ENCODE results near the gene RPL7A. TPM values are rescaled to one million over a fixed set of nuclear protein-coding genes. Genes with fewer than 3 reads are reported as not detected.
"Not testable (repeated sequence)": the region's sequence is repeated elsewhere in the genome, so short reads cannot be mapped to it uniquely, and the experiment has no call there.

The RPL7A gene
- total and polyA plus RNA-seq, 5 donors from 2014 or later: 747 to 1,813 (median 1,059) TPM

DNA sequence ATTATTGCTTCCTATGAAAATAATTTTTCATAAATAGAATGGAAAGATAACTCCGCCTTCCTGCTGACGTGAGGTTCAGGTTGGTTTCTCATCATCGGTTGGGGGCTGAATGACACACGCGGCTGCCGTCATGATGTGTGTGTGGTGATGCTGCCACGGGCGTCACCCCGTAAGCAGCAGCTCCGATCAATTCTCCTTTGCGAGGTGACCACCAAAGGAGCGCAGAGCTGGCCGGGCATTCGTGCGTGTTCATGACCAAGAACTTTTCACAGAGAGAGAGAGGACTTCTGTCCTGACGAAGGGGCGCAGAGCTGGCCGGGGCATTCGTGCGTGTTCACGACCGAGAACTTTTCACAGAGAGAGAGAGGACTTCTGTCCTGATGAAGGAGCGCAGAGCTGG is 42.3 kb upstream of the RPL7A start:
- Mint-ChIP-seq H3K36me3 (peaks cover 6% of the 10 kb centered on the region), H3K9me3 (peaks cover 0 to 2% (median 0%) of the 10 kb centered on the region in 7 donors), H3K4me1 (no peaks in the 10 kb centered on the region), H3K4me3 (no peak overlapping the region), H3K27me3 (peaks cover 16% of the 10 kb centered on the region), H3K27ac (no peak overlapping the region)
- no peaks in the 10 kb centered on the region for H3K4me1 ChIP-seq (ENCODE audit: control insufficient read depth, insufficient read depth, low read length, poor library complexity, severe bottlenecking)
- no peaks in the 10 kb centered on the region for H3K9me3 ChIP-seq (ENCODE audit: control insufficient read depth in 2 of 2, low read length in 2 of 2)
- H3K4me3 ChIP-seq (ENCODE audit: low read depth, low read length): no peak overlapping the region
- DNase-seq: no peak
- no peaks in the 10 kb centered on the region for H3K36me3 ChIP-seq (ENCODE audit: control insufficient read depth, insufficient read depth, low read length)
- no peak overlapping the region for H3K27ac ChIP-seq (ENCODE audit: insufficient read depth, low read length, poor library complexity, severe bottlenecking)
- ATAC-seq (ENCODE audit: low read depth in 2 of 2): no peak
- H3K27me3 ChIP-seq (ENCODE audit: control insufficient read depth, insufficient read depth, low read length): no peaks in the 10 kb centered on the region

GRCh38 chr9:133306242-133307204 is 41.5 kb upstream of the RPL7A start:
- no peak overlapping the region for H3K27ac Mint-ChIP-seq
- Histone ChIP-seq H3K4me3 (ENCODE audit: low read depth, low read length) (no peak overlapping the region), H3K27me3 (ENCODE audit: control insufficient read depth, insufficient read depth, low read length) (no peaks in the 10 kb centered on the region), H3K27ac (ENCODE audit: insufficient read depth, low read length, poor library complexity, severe bottlenecking) (no peak overlapping the region), H3K9me3 (ENCODE audit: control insufficient read depth in 2 of 2, low read length in 2 of 2) (no peaks in the 10 kb centered on the region), H3K4me1 (ENCODE audit: control insufficient read depth, insufficient read depth, low read length, poor library complexity, severe bottlenecking) (no peaks in the 10 kb centered on the region), H3K36me3 (ENCODE audit: control insufficient read depth, insufficient read depth, low read length) (no peaks in the 10 kb centered on the region)
- DNase-seq (no peak), ATAC-seq (ENCODE audit: low read depth in 2 of 2) (no peak)
- no peak overlapping the region for H3K4me3 Mint-ChIP-seq
- peaks cover 6% of the 10 kb centered on the region for H3K36me3 Mint-ChIP-seq
- no peaks in the 10 kb centered on the region for H3K4me1 Mint-ChIP-seq
- peaks cover 0 to 2% (median 0%) of the 10 kb centered on the region in 7 donors for H3K9me3 Mint-ChIP-seq
- peaks cover 16% of the 10 kb centered on the region for H3K27me3 Mint-ChIP-seq

GRCh38 chr9:133307301-133307700 is 40.7 kb upstream of the RPL7A start:
- Mint-ChIP-seq H3K9me3 (peaks cover 0 to 2% (median 0%) of the 10 kb centered on the region in 7 donors), H3K4me1 (no peaks in the 10 kb centered on the region), H3K27ac (no peak overlapping the region), H3K4me3 (no peak overlapping the region), H3K27me3 (peaks cover 11% of the 10 kb centered on the region), H3K36me3 (peaks cover 6% of the 10 kb centered on the region)
- ATAC-seq (ENCODE audit: low read depth in 2 of 2): no peak
- Histone ChIP-seq H3K9me3 (ENCODE audit: control insufficient read depth in 2 of 2, low read length in 2 of 2) (no peaks in the 10 kb centered on the region), H3K4me1 (ENCODE audit: control insufficient read depth, insufficient read depth, low read length, poor library complexity, severe bottlenecking) (no peaks in the 10 kb centered on the region), H3K4me3 (ENCODE audit: low read depth, low read length) (no peak overlapping the region), H3K27ac (ENCODE audit: insufficient read depth, low read length, poor library complexity, severe bottlenecking) (no peak overlapping the region), H3K36me3 (ENCODE audit: control insufficient read depth, insufficient read depth, low read length) (no peaks in the 10 kb centered on the region), H3K27me3 (ENCODE audit: control insufficient read depth, insufficient read depth, low read length) (no peaks in the 10 kb centered on the region)
- DNase-seq: no peak

DNA sequence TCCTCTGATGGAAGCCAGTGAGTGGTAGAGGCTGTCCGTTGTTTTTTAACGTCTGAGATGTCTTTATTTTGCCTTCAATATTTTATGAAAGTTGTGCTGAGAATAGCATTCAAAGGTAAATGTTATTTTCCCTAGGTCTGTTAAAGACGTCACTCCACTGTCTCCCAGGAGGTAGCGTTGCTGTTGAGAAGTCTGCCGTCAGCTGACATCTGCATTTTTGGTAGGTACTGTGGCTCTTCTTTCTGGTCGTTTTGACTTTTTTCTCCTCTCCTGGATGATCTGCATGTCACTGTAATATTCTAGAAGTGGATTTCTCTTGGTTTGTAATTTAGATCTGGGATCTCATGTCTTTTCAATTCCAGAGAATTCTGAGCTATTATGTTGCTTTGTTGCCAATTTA is 38.4 kb upstream of the RPL7A start:
- H3K4me3 Mint-ChIP-seq: no peak overlapping the region
- H3K9me3 Mint-ChIP-seq: peaks cover 0 to 2% (median 0%) of the 10 kb centered on the region in 7 donors
- no peak overlapping the region for H3K27ac Mint-ChIP-seq
- H3K27me3 ChIP-seq (ENCODE audit: control insufficient read depth, insufficient read depth, low read length): no peaks in the 10 kb centered on the region
- H3K27ac ChIP-seq (ENCODE audit: insufficient read depth, low read length, poor library complexity, severe bottlenecking): no peak overlapping the region
- no peak for DNase-seq
- no peak overlapping the region for H3K4me3 ChIP-seq (ENCODE audit: low read depth, low read length)
- H3K4me1 ChIP-seq (ENCODE audit: control insufficient read depth, insufficient read depth, low read length, poor library complexity, severe bottlenecking): no peaks in the 10 kb centered on the region
- no peaks in the 10 kb centered on the region for H3K36me3 ChIP-seq (ENCODE audit: control insufficient read depth, insufficient read depth, low read length)
- peaks cover 11% of the 10 kb centered on the region for H3K27me3 Mint-ChIP-seq
- H3K36me3 Mint-ChIP-seq: peaks cover 6% of the 10 kb centered on the region
- no peaks in the 10 kb centered on the region for H3K4me1 Mint-ChIP-seq
- no peaks in the 10 kb centered on the region for H3K9me3 ChIP-seq (ENCODE audit: control insufficient read depth in 2 of 2, low read length in 2 of 2)
- ATAC-seq (ENCODE audit: low read depth in 2 of 2): no peak

DNA sequence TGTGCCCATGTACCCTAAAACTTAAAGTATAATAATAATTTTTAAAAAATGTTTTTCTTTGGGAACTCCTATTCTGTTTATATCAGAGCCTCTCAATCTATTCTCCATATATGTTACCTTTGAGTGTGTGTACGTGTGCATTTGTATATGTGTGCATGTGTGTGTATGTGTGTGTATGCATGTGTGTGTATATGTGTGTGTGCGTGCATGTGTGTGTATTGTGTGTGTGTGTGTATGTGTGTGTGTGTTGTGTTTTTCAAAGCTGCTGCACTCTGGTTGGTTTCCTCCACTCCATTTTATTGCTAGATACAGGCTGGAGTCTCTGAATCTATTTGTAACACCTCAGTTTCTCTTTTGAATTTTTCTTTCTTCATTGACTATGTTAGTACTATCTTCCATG is 32.0 kb upstream of the RPL7A start:
- ATAC-seq (ENCODE audit: low read depth in 2 of 2): no peak
- no peaks in the 10 kb centered on the region for H3K36me3 ChIP-seq (ENCODE audit: control insufficient read depth, insufficient read depth, low read length)
- Mint-ChIP-seq H3K27me3 (no peaks in the 10 kb centered on the region), H3K27ac (no peak overlapping the region), H3K36me3 (no peaks in the 10 kb centered on the region), H3K4me1 (no peaks in the 10 kb centered on the region), H3K9me3 (no peaks in the 10 kb centered on the region), H3K4me3 (no peak overlapping the region)
- H3K4me1 ChIP-seq (ENCODE audit: control insufficient read depth, insufficient read depth, low read length, poor library complexity, severe bottlenecking): no peaks in the 10 kb centered on the region
- no peak overlapping the region for H3K4me3 ChIP-seq (ENCODE audit: low read depth, low read length)
- H3K9me3 ChIP-seq (ENCODE audit: control insufficient read depth in 2 of 2, low read length in 2 of 2): no peaks in the 10 kb centered on the region
- no peak overlapping the region for H3K27ac ChIP-seq (ENCODE audit: insufficient read depth, low read length, poor library complexity, severe bottlenecking)
- DNase-seq: no peak
- no peaks in the 10 kb centered on the region for H3K27me3 ChIP-seq (ENCODE audit: control insufficient read depth, insufficient read depth, low read length)

- not testable (repeated sequence) for H3K36me3 ChIP-seq (ENCODE audit: control insufficient read depth, insufficient read depth, low read length); H3K27ac ChIP-seq (ENCODE audit: insufficient read depth, low read length, poor library complexity, severe bottlenecking); H3K27ac Mint-ChIP-seq; H3K27me3 Mint-ChIP-seq; H3K27me3 ChIP-seq (ENCODE audit: control insufficient read depth, insufficient read depth, low read length); H3K4me1 ChIP-seq (ENCODE audit: control insufficient read depth, insufficient read depth, low read length, poor library complexity, severe bottlenecking); H3K4me3 ChIP-seq (ENCODE audit: low read depth, low read length); DNase-seq; H3K9me3 ChIP-seq (ENCODE audit: control insufficient read depth in 2 of 2, low read length in 2 of 2); H3K4me3 Mint-ChIP-seq; H3K9me3 Mint-ChIP-seq; H3K36me3 Mint-ChIP-seq; H3K4me1 Mint-ChIP-seq; ATAC-seq (ENCODE audit: low read depth in 2 of 2)
Measured at GRCh38 chr9:133317551-133317950, 30.5 kb upstream of the RPL7A start.

DNA sequence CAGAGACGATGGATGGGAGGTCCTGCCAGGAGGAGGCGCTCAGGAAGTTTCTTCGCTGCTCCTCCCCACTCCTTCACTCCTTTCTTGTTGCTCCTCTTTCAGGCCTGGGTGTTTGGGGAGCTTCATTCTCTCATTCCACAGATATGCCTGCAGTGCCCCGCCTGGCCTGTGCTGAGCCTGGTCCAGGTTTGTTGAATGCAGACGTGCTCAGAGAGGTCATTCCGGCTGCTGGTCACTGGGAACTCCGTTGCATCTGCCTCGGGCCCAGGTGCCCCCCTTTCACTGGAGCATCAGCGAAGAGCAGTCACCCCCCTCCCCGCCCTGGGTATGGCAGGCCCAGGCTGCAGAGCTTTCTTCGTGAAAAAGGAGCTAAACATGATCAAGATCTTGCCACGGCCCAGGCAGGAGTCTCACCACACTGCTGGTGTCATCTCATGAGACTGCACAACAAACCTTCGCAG is 27.6 kb upstream of the RPL7A start:
- Histone ChIP-seq H3K9me3 (ENCODE audit: control insufficient read depth in 2 of 2, low read length in 2 of 2) (no peaks in the 10 kb centered on the region), H3K4me3 (ENCODE audit: low read depth, low read length) (no peak overlapping the region), H3K36me3 (ENCODE audit: control insufficient read depth, insufficient read depth, low read length) (no peaks in the 10 kb centered on the region), H3K27me3 (ENCODE audit: control insufficient read depth, insufficient read depth, low read length) (no peaks in the 10 kb centered on the region), H3K27ac (ENCODE audit: insufficient read depth, low read length, poor library complexity, severe bottlenecking) (no peak overlapping the region), H3K4me1 (ENCODE audit: control insufficient read depth, insufficient read depth, low read length, poor library complexity, severe bottlenecking) (no peaks in the 10 kb centered on the region)
- H3K27me3 Mint-ChIP-seq: peaks cover 4% of the 10 kb centered on the region
- no peak overlapping the region for H3K27ac Mint-ChIP-seq
- H3K36me3 Mint-ChIP-seq: no peaks in the 10 kb centered on the region
- no peaks in the 10 kb centered on the region for H3K4me1 Mint-ChIP-seq
- no peaks in the 10 kb centered on the region for H3K9me3 Mint-ChIP-seq
- DNase-seq: no peak
- no peak for ATAC-seq (ENCODE audit: low read depth in 2 of 2)
- no peak overlapping the region for H3K4me3 Mint-ChIP-seq
